Measurements from ENCODE around the gene FSTL5.

- no peak for TF ChIP-seq TAF1 (IDR thresholded peaks at IDR 0.05; ENCODE audit: borderline replicate concordance, insufficient read depth, low read length)
- no peak for TF ChIP-seq POLR2AphosphoS5 (IDR thresholded peaks at IDR 0.05; ENCODE audit: low read depth, low read length)
- TF ChIP-seq REST (IDR thresholded peaks at IDR 0.05; ENCODE audit: insufficient read depth in 1 of 2, low read depth in 2 of 2, low read length in 2 of 2), result no peak
Observed at GRCh38 chr4:161762796-161763195, 401.0 kb downstream of the FSTL5 start.
